ENCODE data around the gene NSUN5.
"Not testable (repeated sequence)": the region's sequence is repeated elsewhere in the genome, so short reads cannot be mapped to it uniquely, and the experiment has no call there.

The NSUN5 gene

DNA sequence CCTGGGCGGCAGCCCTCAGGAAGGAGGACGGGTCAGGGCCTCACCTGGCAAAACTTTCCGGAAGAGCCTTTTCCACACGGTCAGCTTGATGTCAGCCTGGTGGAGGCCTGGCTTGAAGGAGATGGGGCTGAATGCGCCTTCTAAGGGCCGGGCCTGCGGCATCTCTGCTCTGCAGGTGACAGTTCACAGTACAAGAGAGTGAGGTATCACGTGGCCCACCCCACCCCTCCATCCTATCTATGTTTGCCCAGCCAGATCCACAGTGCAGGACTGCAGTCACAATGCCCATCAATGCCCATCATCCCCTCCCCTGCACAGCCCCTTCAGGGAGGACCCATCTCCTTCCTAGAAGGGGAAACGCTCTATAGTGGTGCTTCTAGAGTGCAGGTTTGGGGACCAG, 7.9 kb upstream of the NSUN5 start:
- in situ Hi-C loops (cut with MboI; ENCODE audit: low sequenced_read_pairs, unreplicated experiment): no loop called here
- TF ChIP-seq, protein P1, sequence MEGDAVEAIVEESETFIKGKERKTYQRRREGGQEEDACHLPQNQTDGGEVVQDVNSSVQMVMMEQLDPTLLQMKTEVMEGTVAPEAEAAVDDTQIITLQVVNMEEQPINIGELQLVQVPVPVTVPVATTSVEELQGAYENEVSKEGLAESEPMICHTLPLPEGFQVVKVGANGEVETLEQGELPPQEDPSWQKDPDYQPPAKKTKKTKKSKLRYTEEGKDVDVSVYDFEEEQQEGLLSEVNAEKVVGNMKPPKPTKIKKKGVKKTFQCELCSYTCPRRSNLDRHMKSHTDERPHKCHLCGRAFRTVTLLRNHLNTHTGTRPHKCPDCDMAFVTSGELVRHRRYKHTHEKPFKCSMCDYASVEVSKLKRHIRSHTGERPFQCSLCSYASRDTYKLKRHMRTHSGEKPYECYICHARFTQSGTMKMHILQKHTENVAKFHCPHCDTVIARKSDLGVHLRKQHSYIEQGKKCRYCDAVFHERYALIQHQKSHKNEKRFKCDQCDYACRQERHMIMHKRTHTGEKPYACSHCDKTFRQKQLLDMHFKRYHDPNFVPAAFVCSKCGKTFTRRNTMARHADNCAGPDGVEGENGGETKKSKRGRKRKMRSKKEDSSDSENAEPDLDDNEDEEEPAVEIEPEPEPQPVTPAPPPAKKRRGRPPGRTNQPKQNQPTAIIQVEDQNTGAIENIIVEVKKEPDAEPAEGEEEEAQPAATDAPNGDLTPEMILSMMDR (IDR thresholded peaks at IDR 0.05; ENCODE audit: borderline replicate concordance, control extremely low read depth, extremely low read depth, insufficient read depth, missing control alignments): no peak
- DNase-seq (ENCODE audit: low spot score): no peak

DNA sequence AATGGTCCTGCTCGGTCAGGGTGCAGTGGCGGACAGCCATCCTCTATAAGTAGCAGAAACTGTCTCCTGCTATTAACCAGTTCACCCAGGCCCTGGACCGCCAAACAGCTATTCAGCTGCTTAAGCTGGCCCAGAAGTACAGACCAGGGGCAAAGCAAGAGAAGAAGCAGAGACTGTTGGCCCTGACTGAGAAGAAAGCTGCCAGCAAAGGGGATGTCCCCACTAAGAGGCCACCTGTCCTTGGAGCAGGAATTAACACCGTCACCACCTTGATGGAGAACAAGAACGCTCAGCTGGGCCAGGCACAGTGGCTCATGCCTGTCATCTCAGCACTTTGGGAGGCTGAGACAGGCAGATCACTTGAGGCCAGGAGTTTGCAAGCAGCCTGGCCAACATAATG, 5.6 kb upstream of the NSUN5 start:
- in situ Hi-C loops (cut with MboI; ENCODE audit: low sequenced_read_pairs, unreplicated experiment): no loop called here
- TF ChIP-seq, protein P1 (IDR thresholded peaks at IDR 0.05; ENCODE audit: borderline replicate concordance, control extremely low read depth, extremely low read depth, insufficient read depth, missing control alignments): no peak
- DNase-seq (ENCODE audit: low spot score): no peak

DNA sequence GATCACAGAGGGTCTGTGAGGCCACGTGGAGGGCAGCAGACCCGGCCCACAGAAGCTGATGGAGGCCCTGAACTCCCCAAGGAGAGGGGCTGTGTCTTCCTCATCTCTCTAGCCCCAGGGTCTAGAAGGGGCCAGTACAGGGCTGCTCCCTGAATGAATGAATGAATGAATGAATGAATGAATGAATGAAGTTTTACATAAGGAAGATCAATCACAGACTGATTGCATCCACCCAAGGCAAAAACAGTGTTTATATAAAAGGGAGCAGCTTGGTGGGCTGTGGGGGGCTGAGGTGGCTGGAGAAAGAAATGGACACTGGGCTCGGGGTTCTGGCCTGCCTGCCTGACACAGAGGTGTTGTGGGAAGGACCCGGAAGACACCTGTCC, 4.9 kb upstream of the NSUN5 start:
- in situ Hi-C loops (cut with MboI; ENCODE audit: low sequenced_read_pairs, unreplicated experiment): no loop called here
- no peak for DNase-seq (ENCODE audit: low spot score)
- TF ChIP-seq, protein P1 (IDR thresholded peaks at IDR 0.05; ENCODE audit: borderline replicate concordance, control extremely low read depth, extremely low read depth, insufficient read depth, missing control alignments): no peak

DNA sequence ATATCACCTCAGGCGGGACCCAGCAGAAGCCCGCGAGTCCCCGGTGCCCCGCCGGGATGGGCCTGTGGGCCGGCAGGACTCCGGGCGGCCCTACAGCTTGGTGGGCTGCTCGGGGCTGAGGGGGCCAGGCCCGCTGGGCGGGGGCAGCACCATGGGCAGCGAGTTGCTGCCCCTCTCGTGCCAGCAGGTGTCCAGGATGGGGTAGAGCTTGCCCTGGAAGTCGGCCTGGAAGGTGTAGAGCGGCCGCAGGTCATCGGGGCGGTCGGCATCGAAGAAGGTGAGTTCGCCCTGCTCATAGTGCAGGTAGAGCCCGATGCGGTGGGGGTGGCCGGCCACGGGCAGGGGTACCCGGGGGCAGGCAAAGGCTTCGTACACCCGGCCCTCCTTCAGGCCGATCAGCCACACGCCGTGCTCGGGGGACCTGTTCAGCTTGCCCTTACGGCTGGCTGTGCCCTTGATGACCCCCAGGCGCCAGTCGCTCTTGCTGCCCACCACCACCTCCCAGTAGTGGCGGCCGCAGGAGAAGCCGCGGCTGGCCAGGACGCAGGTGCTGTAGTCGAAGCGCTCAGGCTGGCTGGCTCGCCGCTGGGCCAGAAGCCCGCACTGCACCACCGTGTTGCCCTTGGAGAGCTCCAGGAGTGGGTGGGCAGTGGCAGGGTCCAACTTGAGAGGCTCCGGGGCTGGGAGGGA, 4.3 kb upstream of the NSUN5 start:
- TF ChIP-seq, protein P1 (IDR thresholded peaks at IDR 0.05; ENCODE audit: borderline replicate concordance, control extremely low read depth, extremely low read depth, insufficient read depth, missing control alignments): no peak
- in situ Hi-C loops (cut with MboI; ENCODE audit: low sequenced_read_pairs, unreplicated experiment): no loop called here
- DNase-seq (ENCODE audit: low spot score): no peak

DNA sequence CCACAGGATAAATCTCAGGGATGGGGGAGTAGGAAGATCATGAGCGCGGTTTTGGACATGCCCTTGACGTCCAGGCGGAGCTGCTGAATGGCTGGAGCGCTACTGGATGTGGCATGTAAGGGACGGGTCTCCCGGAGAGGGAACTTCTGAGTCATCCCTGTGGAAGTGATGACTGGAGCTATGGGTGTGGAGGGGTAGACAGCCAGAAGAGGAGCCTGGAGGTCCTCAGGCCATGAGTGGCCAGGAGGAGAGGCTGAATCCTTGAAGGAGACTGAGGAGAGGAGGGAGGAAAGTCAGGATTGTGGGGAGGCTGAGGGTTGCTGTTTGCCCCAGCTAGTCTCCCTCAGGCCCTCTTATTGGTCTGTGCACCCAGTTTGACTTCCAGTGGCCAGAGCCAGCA, 2.8 kb upstream of the NSUN5 start:
- in situ Hi-C loops (cut with MboI; ENCODE audit: low sequenced_read_pairs, unreplicated experiment); DNase-seq (ENCODE audit: low spot score): not testable (repeated sequence)

DNA sequence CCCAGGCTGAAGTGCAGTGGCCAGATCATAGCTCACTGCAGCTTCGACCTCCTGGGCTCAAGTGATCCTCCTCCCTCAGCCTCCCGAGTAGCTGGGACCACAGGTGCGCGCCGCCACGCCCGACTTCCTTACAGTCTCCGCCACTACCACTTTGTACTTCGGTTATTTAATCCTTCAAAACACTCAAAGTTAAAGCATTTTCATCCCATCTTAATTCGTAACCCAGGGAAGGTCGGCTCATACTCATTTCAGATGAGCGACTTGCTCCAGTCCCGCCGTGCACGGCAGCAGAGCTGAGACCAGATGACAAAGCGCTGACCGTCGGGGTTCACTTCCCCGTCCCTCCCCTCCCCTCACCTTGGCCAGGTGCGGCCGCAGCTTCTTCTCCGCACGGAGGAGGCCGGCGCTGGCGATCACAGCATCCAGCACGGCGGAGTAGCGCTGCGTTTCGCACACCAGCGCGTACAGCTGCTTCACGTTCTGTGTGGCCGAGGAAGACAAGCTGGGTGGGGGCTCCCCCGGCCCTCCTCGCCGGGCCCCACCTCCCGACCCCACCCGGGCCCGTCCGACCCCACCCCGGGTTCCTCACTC, 457 bp downstream of the NSUN5 start:
- in situ Hi-C loops (cut with MboI; ENCODE audit: low sequenced_read_pairs, unreplicated experiment): no loop called here
- TF ChIP-seq, protein P1 (IDR thresholded peaks at IDR 0.05; ENCODE audit: borderline replicate concordance, control extremely low read depth, extremely low read depth, insufficient read depth, missing control alignments): no peak
- peak; percentile 47 for DNase-seq (ENCODE audit: low spot score)

DNA sequence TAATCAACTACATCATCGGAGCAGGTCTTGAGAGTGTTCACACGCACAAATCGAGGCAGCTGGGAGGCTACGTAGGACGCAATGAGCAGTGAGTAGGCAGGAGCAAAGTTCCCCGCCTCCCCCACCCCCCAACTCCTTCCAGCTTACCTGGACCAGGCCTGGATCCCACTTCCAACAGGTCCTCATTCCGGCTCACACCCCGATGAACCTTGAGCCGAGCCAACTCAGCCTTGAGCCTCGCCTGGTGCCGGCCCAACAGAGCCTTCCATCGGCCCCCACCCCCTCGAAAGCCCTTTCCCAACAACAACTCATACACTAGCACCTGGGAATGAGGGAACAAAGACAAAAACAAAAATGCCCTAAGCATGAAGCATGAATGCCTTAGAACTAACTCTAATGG, 1.2 kb downstream of the NSUN5 start:
- TF ChIP-seq, protein P1 (IDR thresholded peaks at IDR 0.05; ENCODE audit: borderline replicate concordance, control extremely low read depth, extremely low read depth, insufficient read depth, missing control alignments): no peak
- no peak for DNase-seq (ENCODE audit: low spot score)
- in situ Hi-C loops (cut with MboI; ENCODE audit: low sequenced_read_pairs, unreplicated experiment): no loop called here

DNA sequence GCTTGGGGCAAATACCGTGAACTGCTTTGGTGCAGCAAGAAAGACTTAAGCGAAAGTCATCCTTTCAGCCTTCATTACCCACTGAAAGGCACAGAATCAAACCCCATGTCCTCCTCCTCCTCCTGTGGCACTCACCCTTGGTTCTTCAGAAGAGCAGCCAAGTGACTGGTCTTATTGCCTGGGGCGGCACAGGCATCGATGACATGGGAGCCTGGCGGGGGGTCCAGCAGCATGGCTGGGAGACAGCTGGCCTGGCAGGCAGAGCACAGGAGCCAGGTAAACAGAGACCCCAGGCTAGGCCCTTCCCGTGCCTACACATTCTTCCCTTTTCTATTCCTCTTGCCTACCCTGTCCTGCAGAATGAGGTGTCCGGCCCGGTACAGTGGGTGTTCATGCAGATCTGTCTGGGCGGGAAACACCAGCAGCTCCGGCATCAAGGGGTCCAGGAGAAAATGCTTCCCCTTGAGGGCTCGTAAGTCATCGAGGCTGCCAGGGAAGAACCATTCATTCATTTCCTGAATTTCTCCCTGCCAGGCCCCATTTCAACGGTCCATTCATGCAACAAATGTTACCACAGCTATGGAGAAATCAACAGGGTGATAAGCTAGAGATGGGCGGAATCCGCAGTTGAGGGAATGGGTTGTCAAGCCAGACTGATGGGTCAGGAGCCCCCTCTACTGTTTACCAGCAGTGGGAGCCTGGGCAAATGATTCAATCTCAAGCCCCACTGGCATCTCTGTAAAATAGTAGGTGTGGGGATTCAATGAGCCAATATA, 3.8 kb downstream of the NSUN5 start:
- in situ Hi-C loops (cut with MboI; ENCODE audit: low sequenced_read_pairs, unreplicated experiment); DNase-seq (ENCODE audit: low spot score): not testable (repeated sequence)

Data from GM13976 (cell line).